Lung (tissue), 12 donors: ENCODE measurements around the gene PHETA1. TPM values are rescaled to one million over a fixed set of nuclear protein-coding genes. Genes with fewer than 3 reads are reported as not detected.

Experiments
- ATAC-seq: fragments of 200-7000 bp; cut with Tn5 transposase; one replicate; pipeline ENCODE4 v1.9.1; 2020; ENCODE audit warnings: moderate number of reproducible peaks; ENCODE audit not compliant: insufficient read depth, low FRiP score
- DNase-seq, 3 donors: peaks; one replicate each; pipeline ENCODE4 v3.0.0-alpha.2; 2013 to 2017
- H3K27ac ChIP-seq, 2 donors: one replicate each; pipeline ENCODE4 v1.5.1; 2013; ENCODE audit warnings: mild to moderate bottlenecking in 2 of 2, moderate library complexity in 2 of 2, control low read depth in 1 of 2, inconsistent platforms in 1 of 2, low read depth in 1 of 2, low read length in 1 of 2
- H3K27me3 ChIP-seq, 3 donors: one replicate each; pipeline ENCODE4 v1.5.1; 2013; ENCODE audit warnings: low read length in 2 of 3; ENCODE audit not compliant: control insufficient read depth in 3 of 3, insufficient read depth in 3 of 3
- H3K36me3 ChIP-seq, 4 donors: one replicate each; pipeline ENCODE4 v1.5.1; 2013; ENCODE audit warnings: low read length in 4 of 4, mild to moderate bottlenecking in 1 of 4, moderate library complexity in 1 of 4; ENCODE audit not compliant: control insufficient read depth in 4 of 4, insufficient read depth in 4 of 4
- H3K4me1 ChIP-seq, 5 donors: one replicate each; pipeline ENCODE4 v1.5.1; 2013; ENCODE audit warnings: low read length in 5 of 5, mild to moderate bottlenecking in 2 of 5, moderate library complexity in 1 of 5; ENCODE audit not compliant: control insufficient read depth in 5 of 5, insufficient read depth in 5 of 5
- H3K4me3 ChIP-seq: one replicate; pipeline ENCODE4 v1.5.1; 2013; ENCODE audit warnings: mild to moderate bottlenecking, control low read depth, moderate library complexity
- H3K9ac ChIP-seq, 2 donors: one replicate each; pipeline ENCODE4 v1.5.1; 2013; ENCODE audit warnings: low read length in 2 of 2, control low read depth in 1 of 2; ENCODE audit not compliant: insufficient read depth in 1 of 2
- H3K9me3 ChIP-seq, 4 donors: one replicate each; pipeline ENCODE4 v1.5.1; 2013; ENCODE audit warnings: low read length in 3 of 4, mild to moderate bottlenecking in 1 of 4, moderate library complexity in 1 of 4; ENCODE audit not compliant: control insufficient read depth in 4 of 4, insufficient read depth in 3 of 4
- WGBS, 2 donors: extraction: QIAGEN DNeasy Blood & Tissue Kit; methylation state at CpG; one replicate each; pipeline ENCODE4 v1.1.7; 2013; 5-methylcytosine and 5-hydroxymethylcytosine counted together
- polyA plus RNA-seq, 2 donors: library from polyadenylated mRNA; stranded (reverse); fragments of 200-250 nt; gene quantifications; one replicate each; pipeline ENCODE4 v1.2.1, GENCODE V29; 2013
- total RNA-seq, 2 donors: library from RNA; depleted of rRNA in 1 of 2; stranded (reverse); fragments of >200 nt in 1 of 2; gene quantifications; one replicate each; pipeline ENCODE4 v1.2.1, GENCODE V29; 2014 to 2021
- TF ChIP-seq, protein P1 (sequence below): IDR thresholded peaks from 2 replicates; pipeline ENCODE4 v1.5.1; 2012; ENCODE audit warnings: mild to moderate bottlenecking; ENCODE audit errors: control extremely low read depth, extremely low read depth
- donor health status: control.
- donor health status: control.
- donor health status: Bipolar disorder and iron deficiency.
- donor health status: healthy.
- donor health status: DM: yes; HTN: yes; CAD: no.

PHETA1 gene
- total and polyA plus RNA-seq, 4 donors = 3.1 to 15.4 (median 13.2) TPM

DNA sequence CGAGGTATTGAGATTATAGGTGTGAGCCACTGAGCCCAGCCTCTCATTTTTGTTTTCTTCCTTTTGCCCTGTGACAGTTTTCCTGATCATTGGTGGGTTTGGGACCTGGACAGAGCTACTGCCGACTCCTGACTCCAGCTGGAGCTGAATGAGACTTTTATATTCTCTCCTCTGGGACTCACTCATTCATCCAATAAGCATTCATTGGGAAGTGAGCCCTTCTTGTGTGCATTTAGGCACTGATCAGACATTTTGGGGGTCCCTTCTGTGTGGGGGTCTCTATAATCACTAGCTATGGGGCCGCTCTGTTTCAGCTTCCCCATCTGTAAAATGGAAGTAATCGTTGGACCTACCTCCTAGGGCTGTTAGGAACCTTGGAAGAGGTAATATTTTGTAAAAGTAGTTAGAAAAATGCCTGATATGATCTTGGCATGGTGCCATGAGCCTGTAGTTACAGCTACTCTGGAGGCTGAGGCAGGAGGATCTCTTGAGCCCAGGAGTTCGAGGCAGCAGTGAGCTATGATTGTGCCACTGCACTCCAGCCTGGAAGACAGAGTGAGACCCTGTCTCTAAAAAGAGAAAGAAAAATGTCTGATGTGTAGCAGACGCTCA, 44.0 kb upstream of the PHETA1 start:
- Histone ChIP-seq H3K4me3 (no peak overlapping the region), H3K27ac (peak overlapping the region; percentile 70 to 71), H3K9me3 (peaks cover 0 to under 1% (median 0%) of the 10 kb centered on the region in 4 donors), H3K9ac (no peak overlapping the region), H3K4me1 (peaks cover 0 to 40% (median 24%) of the 10 kb centered on the region in 5 donors), H3K27me3 (no peaks in the 10 kb centered on the region), H3K36me3 (peaks cover 0 to 8% (median 0%) of the 10 kb centered on the region in 4 donors)
- WGBS, 2 donors = 68% methylated on average over 6 of the region's 6 CpGs
- ATAC-seq (no peak), DNase-seq (no peak)
- TF ChIP-seq, protein P1, sequence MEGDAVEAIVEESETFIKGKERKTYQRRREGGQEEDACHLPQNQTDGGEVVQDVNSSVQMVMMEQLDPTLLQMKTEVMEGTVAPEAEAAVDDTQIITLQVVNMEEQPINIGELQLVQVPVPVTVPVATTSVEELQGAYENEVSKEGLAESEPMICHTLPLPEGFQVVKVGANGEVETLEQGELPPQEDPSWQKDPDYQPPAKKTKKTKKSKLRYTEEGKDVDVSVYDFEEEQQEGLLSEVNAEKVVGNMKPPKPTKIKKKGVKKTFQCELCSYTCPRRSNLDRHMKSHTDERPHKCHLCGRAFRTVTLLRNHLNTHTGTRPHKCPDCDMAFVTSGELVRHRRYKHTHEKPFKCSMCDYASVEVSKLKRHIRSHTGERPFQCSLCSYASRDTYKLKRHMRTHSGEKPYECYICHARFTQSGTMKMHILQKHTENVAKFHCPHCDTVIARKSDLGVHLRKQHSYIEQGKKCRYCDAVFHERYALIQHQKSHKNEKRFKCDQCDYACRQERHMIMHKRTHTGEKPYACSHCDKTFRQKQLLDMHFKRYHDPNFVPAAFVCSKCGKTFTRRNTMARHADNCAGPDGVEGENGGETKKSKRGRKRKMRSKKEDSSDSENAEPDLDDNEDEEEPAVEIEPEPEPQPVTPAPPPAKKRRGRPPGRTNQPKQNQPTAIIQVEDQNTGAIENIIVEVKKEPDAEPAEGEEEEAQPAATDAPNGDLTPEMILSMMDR = no peak

DNA sequence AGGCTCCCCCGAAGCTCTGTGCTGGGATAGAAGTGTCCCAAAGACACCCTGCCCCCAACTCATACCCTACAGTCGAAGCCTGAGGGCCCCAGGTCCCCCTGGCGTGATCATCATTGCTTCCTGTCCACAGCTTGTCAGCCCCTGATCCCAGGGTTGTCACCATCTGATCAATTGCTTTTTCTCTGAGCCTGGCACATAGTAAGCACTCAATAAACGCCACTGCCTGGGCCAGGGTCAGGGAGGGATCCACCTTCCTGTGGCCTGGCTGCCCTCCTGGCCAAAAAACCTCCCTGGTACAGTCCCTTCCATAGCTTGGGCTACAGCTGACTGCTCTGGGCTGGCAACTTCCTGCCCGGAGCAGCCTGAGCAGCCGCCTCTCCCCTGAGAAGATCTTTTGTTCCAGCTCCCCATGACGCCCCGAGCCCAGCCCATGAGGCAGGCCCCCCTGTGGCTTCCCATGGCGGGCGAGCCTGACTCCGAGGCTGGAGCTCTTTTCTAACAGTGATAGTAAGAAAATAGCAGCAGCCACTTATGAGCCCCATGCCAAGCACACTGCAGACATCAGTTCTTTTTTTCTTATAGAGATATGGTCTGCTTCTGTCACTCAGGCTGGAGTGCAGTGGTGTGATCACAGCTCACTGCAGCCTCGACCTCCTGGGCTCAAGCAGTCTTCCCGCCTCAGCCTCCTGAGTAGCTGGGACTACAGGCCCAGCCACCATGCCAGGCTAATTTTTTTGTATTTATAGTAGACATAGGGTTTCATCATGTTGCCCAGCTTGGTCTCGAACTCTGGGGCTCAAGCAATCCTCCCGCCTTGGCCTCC, 43.3 kb upstream of the PHETA1 start:
- Histone ChIP-seq H3K27ac (peak overlapping the region; percentile 70 to 71), H3K4me3 (no peak overlapping the region), H3K4me1 (peaks cover 0 to 39% (median 25%) of the 10 kb centered on the region in 5 donors), H3K9ac (no peak overlapping the region), H3K36me3 (peaks cover 0 to 6% (median 0%) of the 10 kb centered on the region in 4 donors), H3K27me3 (no peaks in the 10 kb centered on the region), H3K9me3 (no peaks in the 10 kb centered on the region)
- DNase-seq (no peak), ATAC-seq (no peak)
- TF ChIP-seq, protein P1 = no peak
- WGBS, 2 donors = 34 to 47% methylated on average over 15 of the region's 15 CpGs

DNA sequence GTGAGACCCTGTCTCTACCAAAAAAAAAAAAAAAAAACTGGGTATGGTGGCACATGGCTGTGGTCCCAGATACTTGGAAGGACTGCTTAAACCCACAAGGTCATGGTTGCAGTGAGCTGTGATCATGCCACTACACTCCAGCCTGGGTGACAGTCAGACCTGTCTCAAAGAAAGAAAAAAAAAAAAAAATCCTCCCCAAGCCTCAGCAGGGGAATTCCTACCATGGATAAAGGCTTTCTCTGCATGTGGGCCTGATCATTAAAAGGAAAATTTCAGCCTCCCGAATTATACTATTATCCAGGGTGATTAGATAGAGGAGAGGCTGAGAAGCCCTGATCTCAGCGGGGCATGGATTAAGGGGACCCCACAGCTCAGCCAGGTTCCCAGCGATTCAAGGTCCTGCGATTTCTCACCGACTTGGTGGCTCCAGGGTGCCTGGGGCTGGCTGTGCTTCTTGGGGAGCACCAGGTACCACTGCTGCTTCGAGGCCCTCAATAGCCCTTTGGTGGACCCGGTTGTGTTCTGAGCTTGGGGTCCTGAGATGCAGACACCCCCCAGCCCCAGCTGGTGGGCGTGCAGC, 42.4 kb upstream of the PHETA1 start:
- peaks cover 0 to 40% (median 25%) of the 10 kb centered on the region in 5 donors for H3K4me1 ChIP-seq
- TF ChIP-seq, protein P1 = no peak
- 78 to 80% methylated on average over 8 of the region's 8 CpGs for WGBS, 2 donors
- H3K27me3 ChIP-seq = no peaks in the 10 kb centered on the region
- H3K27ac ChIP-seq = peak overlapping the region; percentile 70 to 71
- H3K9ac ChIP-seq = no peak overlapping the region
- no peak for ATAC-seq
- no peaks in the 10 kb centered on the region for H3K9me3 ChIP-seq
- peaks cover 0 to 6% (median 0%) of the 10 kb centered on the region in 4 donors for H3K36me3 ChIP-seq
- no peak overlapping the region for H3K4me3 ChIP-seq
- no peak for DNase-seq
